GM21529 (cell line): ENCODE measurements around the gene COL18A1.

Experiments used
- ATAC-seq: cut with Tn5 transposase; IDR thresholded peaks from one replicate; pipeline ENCODE4 v1.9.1; 2021; ENCODE audit not compliant: unreplicated experiment

Gene COL18A1

GRCh38 chr21:45401054-45401518 is 3.9 kb upstream of the COL18A1 start:
- no peak for ATAC-seq

GRCh38 chr21:45401916-45402900 is 2.8 kb upstream of the COL18A1 start:
- ATAC-seq: no peak

- no peak for ATAC-seq
Measured at GRCh38 chr21:45403133-45403824, 1.7 kb upstream of the COL18A1 start.

GRCh38 chr21:45403825-45404729 is 888 bp upstream of the COL18A1 start:
- no peak for ATAC-seq

- ATAC-seq: no peak
Measured at GRCh38 chr21:45405271-45405818, 380 bp downstream of the COL18A1 start.

- ATAC-seq: no peak
Measured at GRCh38 chr21:45405819-45406762, 1.1 kb downstream of the COL18A1 start.

- ATAC-seq: no peak
Measured at GRCh38 chr21:45406801-45407628, 2.0 kb downstream of the COL18A1 start.

- no peak for ATAC-seq
Measured at GRCh38 chr21:45407629-45408247, 2.8 kb downstream of the COL18A1 start.

- ATAC-seq: no peak
Measured at GRCh38 chr21:45408271-45408791, 3.4 kb downstream of the COL18A1 start.

GRCh38 chr21:45408801-45409261 is 3.9 kb downstream of the COL18A1 start:
- ATAC-seq: no peak

GRCh38 chr21:45409466-45410150 is 4.6 kb downstream of the COL18A1 start:
- ATAC-seq: no peak

- no peak for ATAC-seq
Measured at GRCh38 chr21:45410151-45410864, 5.3 kb downstream of the COL18A1 start.

GRCh38 chr21:45410865-45411809 is 6.2 kb downstream of the COL18A1 start:
- ATAC-seq: no peak

- no peak for ATAC-seq
Measured at GRCh38 chr21:45411810-45412206, 6.8 kb downstream of the COL18A1 start.

- ATAC-seq: no peak
Measured at GRCh38 chr21:45412491-45412890, 7.5 kb downstream of the COL18A1 start.
